Measurements from ENCODE around the gene EPC1. TPM values are rescaled to one million over a fixed set of nuclear protein-coding genes. Genes with fewer than 3 reads are reported as not detected.

The EPC1 gene
- total RNA-seq, 1 donor from 2014 or later, result 45.4 TPM

DNA sequence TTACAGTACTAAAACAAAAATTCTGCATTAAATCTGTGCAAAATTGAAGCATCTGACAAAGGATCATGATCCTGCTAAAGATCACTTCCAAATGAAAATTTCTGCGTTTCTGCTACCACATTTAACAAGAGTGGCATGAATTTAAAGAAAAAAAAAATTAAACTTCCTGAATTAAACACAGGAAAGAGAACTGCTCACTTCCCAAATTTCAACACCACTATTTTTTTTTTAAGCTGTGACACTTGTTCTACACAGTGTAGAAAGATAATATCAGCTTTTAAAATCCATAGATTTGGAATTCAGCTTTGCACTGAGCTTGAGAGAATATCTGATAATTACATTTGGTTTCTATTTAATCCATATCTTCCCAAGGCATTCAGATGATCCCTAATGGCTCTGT is 73.6 kb downstream of the EPC1 start:
- Mint-ChIP-seq H3K9me3 (no peaks in the 10 kb centered on the region), H3K4me1 (no peaks in the 10 kb centered on the region), H3K27me3 (ENCODE audit: insufficient read depth, low read depth) (no peaks in the 10 kb centered on the region), H3K27ac (no peak overlapping the region), H3K4me3 (no peak overlapping the region), H3K36me3 (peaks cover 49% of the 10 kb centered on the region)
- H3K9me3 ChIP-seq (ENCODE audit: low read depth), result no peaks in the 10 kb centered on the region
- H2AFZ ChIP-seq (replicated peaks), result no peak overlapping the region
- H3K27ac ChIP-seq, result no peak overlapping the region
- DNase-seq (ENCODE audit: low spot score), result no peak
- H3F3A ChIP-seq (ENCODE audit: low read depth), result peaks cover 19% of the 10 kb centered on the region
- H4K20me1 ChIP-seq (ENCODE audit: low read depth), result peaks cover 8% of the 10 kb centered on the region
- H3K4me2 ChIP-seq, result no peak overlapping the region
- no peak overlapping the region for H3K4me3 ChIP-seq
- H3K79me2 ChIP-seq (ENCODE audit: low read depth), result peaks cover 26% of the 10 kb centered on the region
- TF ChIP-seq EZH2 (IDR thresholded peaks at IDR 0.05) (no peak), EZH2phosphoT487 (IDR thresholded peaks at IDR 0.05) (no peak)
- TF ChIP-seq, protein P1, sequence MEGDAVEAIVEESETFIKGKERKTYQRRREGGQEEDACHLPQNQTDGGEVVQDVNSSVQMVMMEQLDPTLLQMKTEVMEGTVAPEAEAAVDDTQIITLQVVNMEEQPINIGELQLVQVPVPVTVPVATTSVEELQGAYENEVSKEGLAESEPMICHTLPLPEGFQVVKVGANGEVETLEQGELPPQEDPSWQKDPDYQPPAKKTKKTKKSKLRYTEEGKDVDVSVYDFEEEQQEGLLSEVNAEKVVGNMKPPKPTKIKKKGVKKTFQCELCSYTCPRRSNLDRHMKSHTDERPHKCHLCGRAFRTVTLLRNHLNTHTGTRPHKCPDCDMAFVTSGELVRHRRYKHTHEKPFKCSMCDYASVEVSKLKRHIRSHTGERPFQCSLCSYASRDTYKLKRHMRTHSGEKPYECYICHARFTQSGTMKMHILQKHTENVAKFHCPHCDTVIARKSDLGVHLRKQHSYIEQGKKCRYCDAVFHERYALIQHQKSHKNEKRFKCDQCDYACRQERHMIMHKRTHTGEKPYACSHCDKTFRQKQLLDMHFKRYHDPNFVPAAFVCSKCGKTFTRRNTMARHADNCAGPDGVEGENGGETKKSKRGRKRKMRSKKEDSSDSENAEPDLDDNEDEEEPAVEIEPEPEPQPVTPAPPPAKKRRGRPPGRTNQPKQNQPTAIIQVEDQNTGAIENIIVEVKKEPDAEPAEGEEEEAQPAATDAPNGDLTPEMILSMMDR (IDR thresholded peaks at IDR 0.05), result no peak
- no peak overlapping the region for H3K9ac ChIP-seq
- no peaks in the 10 kb centered on the region for H3K4me1 ChIP-seq
- peaks cover 32% of the 10 kb centered on the region for H3K36me3 ChIP-seq
- no peaks in the 10 kb centered on the region for H3K27me3 ChIP-seq

- H4K20me1 ChIP-seq (ENCODE audit: low read depth), result peaks cover 21% of the 10 kb centered on the region
- H3K4me1 Mint-ChIP-seq, result peaks cover 5% of the 10 kb centered on the region
- H3K27me3 Mint-ChIP-seq (ENCODE audit: insufficient read depth, low read depth), result peaks cover 2% of the 10 kb centered on the region
- peaks cover 9% of the 10 kb centered on the region for H3K4me1 ChIP-seq
- no peak overlapping the region for H3K27ac Mint-ChIP-seq
- H3F3A ChIP-seq (ENCODE audit: low read depth), result peaks cover 36% of the 10 kb centered on the region
- H3K36me3 Mint-ChIP-seq, result peaks cover 55% of the 10 kb centered on the region
- H3K4me3 Mint-ChIP-seq, result no peak overlapping the region
- H3K27me3 ChIP-seq, result no peaks in the 10 kb centered on the region
- TF ChIP-seq EZH2 (IDR thresholded peaks at IDR 0.05) (no peak), EZH2phosphoT487 (IDR thresholded peaks at IDR 0.05) (no peak)
- TF ChIP-seq, protein P1 (IDR thresholded peaks at IDR 0.05), result no peak
- peaks cover 41% of the 10 kb centered on the region for H3K36me3 ChIP-seq
- H3K9me3 Mint-ChIP-seq, result no peaks in the 10 kb centered on the region
- H3K79me2 ChIP-seq (ENCODE audit: low read depth), result peaks cover 15% of the 10 kb centered on the region
- H3K4me3 ChIP-seq, result no peak overlapping the region
- no peak overlapping the region for H3K9ac ChIP-seq
- no peak overlapping the region for H2AFZ ChIP-seq (replicated peaks)
- no peak overlapping the region for H3K27ac ChIP-seq
- no peak for DNase-seq (ENCODE audit: low spot score)
- no peak overlapping the region for H3K4me2 ChIP-seq
- H3K9me3 ChIP-seq (ENCODE audit: low read depth), result no peaks in the 10 kb centered on the region
Observed at GRCh38 chr10:32271617-32272016, 75.3 kb downstream of the EPC1 start.

GRCh38 chr10:32269343-32270100 is 77.4 kb downstream of the EPC1 start:
- no peak overlapping the region for H3K27ac Mint-ChIP-seq
- H3K9me3 Mint-ChIP-seq, result no peaks in the 10 kb centered on the region
- no peaks in the 10 kb centered on the region for H3K9me3 ChIP-seq (ENCODE audit: low read depth)
- no peak for DNase-seq (ENCODE audit: low spot score)
- no peaks in the 10 kb centered on the region for H3K27me3 ChIP-seq
- peaks cover 11% of the 10 kb centered on the region for H3K4me1 ChIP-seq
- H3K9ac ChIP-seq, result no peak overlapping the region
- H3K36me3 ChIP-seq, result peaks cover 36% of the 10 kb centered on the region
- peaks cover 22% of the 10 kb centered on the region for H4K20me1 ChIP-seq (ENCODE audit: low read depth)
- H3K36me3 Mint-ChIP-seq, result peaks cover 48% of the 10 kb centered on the region
- H3K4me3 ChIP-seq, result no peak overlapping the region
- no peak overlapping the region for H3K4me2 ChIP-seq
- H3K79me2 ChIP-seq (ENCODE audit: low read depth), result peaks cover 9% of the 10 kb centered on the region
- TF ChIP-seq EZH2 (IDR thresholded peaks at IDR 0.05), result no peak
- TF ChIP-seq, protein P1 (IDR thresholded peaks at IDR 0.05), result no peak
- no peak for TF ChIP-seq EZH2phosphoT487 (IDR thresholded peaks at IDR 0.05)
- peaks cover 43% of the 10 kb centered on the region for H3F3A ChIP-seq (ENCODE audit: low read depth)
- H3K27me3 Mint-ChIP-seq (ENCODE audit: insufficient read depth, low read depth), result peaks cover 2% of the 10 kb centered on the region
- no peak overlapping the region for H3K4me3 Mint-ChIP-seq
- no peak overlapping the region for H2AFZ ChIP-seq (replicated peaks)
- H3K4me1 Mint-ChIP-seq, result peaks cover 5% of the 10 kb centered on the region
- no peak overlapping the region for H3K27ac ChIP-seq

All from neural progenitor cell (in vitro differentiated cells).